ENCODE data around the gene CDH13.

CDH13 gene

GRCh38 chr16:83046664-83047063 is 419.9 kb downstream of the CDH13 start:
- Histone ChIP-seq H3K4me1 (ENCODE audit: control insufficient read depth, low read depth, low read length) (no peaks in the 10 kb centered on the region), H2BK120ac (ENCODE audit: low read depth, low read length) (no peak overlapping the region), H2BK15ac (replicated peaks; ENCODE audit: low read depth) (no peak overlapping the region), H3K4me3 (ENCODE audit: low read length) (no peak overlapping the region), H4K5ac (ENCODE audit: low read length) (no peak overlapping the region), H3K18ac (ENCODE audit: low read length) (no peak overlapping the region), H3K23ac (ENCODE audit: low read length) (no peak overlapping the region), H3K27me3 (ENCODE audit: insufficient read depth, low read length, poor library complexity) (no peaks in the 10 kb centered on the region), H3K79me1 (ENCODE audit: low read length) (no peaks in the 10 kb centered on the region), H3K4ac (ENCODE audit: low read depth, low read length) (no peak overlapping the region), H4K8ac (ENCODE audit: low read depth, low read length) (no peak overlapping the region), H3K9ac (ENCODE audit: low read length) (no peak overlapping the region), H2AK5ac (ENCODE audit: low read length) (no peak overlapping the region), H3K4me2 (ENCODE audit: low read length) (no peak overlapping the region), H3K27ac (ENCODE audit: low read depth, low read length) (no peak overlapping the region), H2BK5ac (ENCODE audit: low read length) (no peak overlapping the region), H3K79me2 (ENCODE audit: control insufficient read depth, insufficient read depth, low read length) (no peaks in the 10 kb centered on the region), H3K56ac (ENCODE audit: low read length) (no peak overlapping the region), H3K36me3 (ENCODE audit: control insufficient read depth, insufficient read depth, low read length) (no peaks in the 10 kb centered on the region)
- DNase-seq = no peak
- no CpG with 5 or more reads among the region's 2 CpGs for WGBS (ENCODE audit: extremely low coverage, insufficient coverage, low lambda C conversion rate)

GRCh38 chr16:83051451-83051850 is 424.7 kb downstream of the CDH13 start:
- WGBS (ENCODE audit: extremely low coverage, insufficient coverage, low lambda C conversion rate) = no CpG with 5 or more reads among the region's 2 CpGs

GRCh38 chr16:83054283-83054682 is 427.5 kb downstream of the CDH13 start:
- H4K8ac ChIP-seq (ENCODE audit: low read depth, low read length) = no peak overlapping the region
- no peak overlapping the region for H2BK15ac ChIP-seq (replicated peaks; ENCODE audit: low read depth)
- no peak overlapping the region for H2AK5ac ChIP-seq (ENCODE audit: low read length)
- no peaks in the 10 kb centered on the region for H3K4me1 ChIP-seq (ENCODE audit: control insufficient read depth, low read depth, low read length)
- no peak overlapping the region for H3K4me2 ChIP-seq (ENCODE audit: low read length)
- no peaks in the 10 kb centered on the region for H3K79me2 ChIP-seq (ENCODE audit: control insufficient read depth, insufficient read depth, low read length)
- no peak for DNase-seq
- no peak overlapping the region for H4K5ac ChIP-seq (ENCODE audit: low read length)
- H3K4me3 ChIP-seq (ENCODE audit: low read length) = no peak overlapping the region
- H3K36me3 ChIP-seq (ENCODE audit: control insufficient read depth, insufficient read depth, low read length) = no peaks in the 10 kb centered on the region
- H3K27me3 ChIP-seq (ENCODE audit: insufficient read depth, low read length, poor library complexity) = no peaks in the 10 kb centered on the region
- no peak overlapping the region for H3K4ac ChIP-seq (ENCODE audit: low read depth, low read length)
- H3K18ac ChIP-seq (ENCODE audit: low read length) = no peak overlapping the region
- no peak overlapping the region for H2BK5ac ChIP-seq (ENCODE audit: low read length)
- H3K9ac ChIP-seq (ENCODE audit: low read length) = no peak overlapping the region
- H3K27ac ChIP-seq (ENCODE audit: low read depth, low read length) = no peak overlapping the region
- H3K79me1 ChIP-seq (ENCODE audit: low read length) = no peaks in the 10 kb centered on the region
- no peak overlapping the region for H3K23ac ChIP-seq (ENCODE audit: low read length)
- WGBS (ENCODE audit: extremely low coverage, insufficient coverage, low lambda C conversion rate) = no CpG with 5 or more reads among the region's 2 CpGs
- no peak overlapping the region for H2BK120ac ChIP-seq (ENCODE audit: low read depth, low read length)
- H3K56ac ChIP-seq (ENCODE audit: low read length) = no peak overlapping the region

More at GRCh38 chr16:83051451-83051850, 424.7 kb downstream of the CDH13 start:
- no peak overlapping the region for H3K9ac ChIP-seq (ENCODE audit: low read length)
- no peaks in the 10 kb centered on the region for H3K79me1 ChIP-seq (ENCODE audit: low read length)
- H3K4me1 ChIP-seq (ENCODE audit: control insufficient read depth, low read depth, low read length) = no peaks in the 10 kb centered on the region
- no peaks in the 10 kb centered on the region for H3K36me3 ChIP-seq (ENCODE audit: control insufficient read depth, insufficient read depth, low read length)
- no peak overlapping the region for H3K18ac ChIP-seq (ENCODE audit: low read length)
- no peak overlapping the region for H4K8ac ChIP-seq (ENCODE audit: low read depth, low read length)
- no peaks in the 10 kb centered on the region for H3K79me2 ChIP-seq (ENCODE audit: control insufficient read depth, insufficient read depth, low read length)
- DNase-seq = no peak
- no peak overlapping the region for H2AK5ac ChIP-seq (ENCODE audit: low read length)
- no peak overlapping the region for H2BK15ac ChIP-seq (replicated peaks; ENCODE audit: low read depth)
- H2BK120ac ChIP-seq (ENCODE audit: low read depth, low read length) = no peak overlapping the region
- no peak overlapping the region for H3K4me3 ChIP-seq (ENCODE audit: low read length)
- no peak overlapping the region for H2BK5ac ChIP-seq (ENCODE audit: low read length)
- H3K56ac ChIP-seq (ENCODE audit: low read length) = no peak overlapping the region
- no peak overlapping the region for H3K4ac ChIP-seq (ENCODE audit: low read depth, low read length)
- H3K4me2 ChIP-seq (ENCODE audit: low read length) = no peak overlapping the region
- H3K27me3 ChIP-seq (ENCODE audit: insufficient read depth, low read length, poor library complexity) = no peaks in the 10 kb centered on the region
- H3K27ac ChIP-seq (ENCODE audit: low read depth, low read length) = no peak overlapping the region
- H3K23ac ChIP-seq (ENCODE audit: low read length) = no peak overlapping the region
- no peak overlapping the region for H4K5ac ChIP-seq (ENCODE audit: low read length)

GRCh38 chr16:83058376-83058775 is 431.6 kb downstream of the CDH13 start:
- Histone ChIP-seq H4K5ac (ENCODE audit: low read length) (no peak overlapping the region), H3K79me1 (ENCODE audit: low read length) (no peaks in the 10 kb centered on the region), H2AK5ac (ENCODE audit: low read length) (no peak overlapping the region), H2BK120ac (ENCODE audit: low read depth, low read length) (no peak overlapping the region), H2BK5ac (ENCODE audit: low read length) (no peak overlapping the region), H4K8ac (ENCODE audit: low read depth, low read length) (no peak overlapping the region), H3K18ac (ENCODE audit: low read length) (no peak overlapping the region), H2BK15ac (replicated peaks; ENCODE audit: low read depth) (no peak overlapping the region), H3K4me2 (ENCODE audit: low read length) (no peak overlapping the region), H3K27ac (ENCODE audit: low read depth, low read length) (no peak overlapping the region), H3K56ac (ENCODE audit: low read length) (no peak overlapping the region), H3K4me1 (ENCODE audit: control insufficient read depth, low read depth, low read length) (no peaks in the 10 kb centered on the region), H3K23ac (ENCODE audit: low read length) (no peak overlapping the region), H3K27me3 (ENCODE audit: insufficient read depth, low read length, poor library complexity) (no peaks in the 10 kb centered on the region), H3K4me3 (ENCODE audit: low read length) (no peak overlapping the region), H3K9ac (ENCODE audit: low read length) (no peak overlapping the region), H3K36me3 (ENCODE audit: control insufficient read depth, insufficient read depth, low read length) (no peaks in the 10 kb centered on the region), H3K4ac (ENCODE audit: low read depth, low read length) (no peak overlapping the region), H3K79me2 (ENCODE audit: control insufficient read depth, insufficient read depth, low read length) (no peaks in the 10 kb centered on the region)
- DNase-seq = no peak
- WGBS (ENCODE audit: extremely low coverage, insufficient coverage, low lambda C conversion rate) = no CpG with 5 or more reads among the region's 3 CpGs

GRCh38 chr16:83059237-83059636 is 432.5 kb downstream of the CDH13 start:
- H3K4me3 ChIP-seq (ENCODE audit: low read length) = no peak overlapping the region
- H3K27me3 ChIP-seq (ENCODE audit: insufficient read depth, low read length, poor library complexity) = no peaks in the 10 kb centered on the region
- no peak overlapping the region for H2BK120ac ChIP-seq (ENCODE audit: low read depth, low read length)
- H3K18ac ChIP-seq (ENCODE audit: low read length) = no peak overlapping the region
- no peak for DNase-seq
- H2AK5ac ChIP-seq (ENCODE audit: low read length) = no peak overlapping the region
- H3K79me1 ChIP-seq (ENCODE audit: low read length) = no peaks in the 10 kb centered on the region
- no peak overlapping the region for H3K9ac ChIP-seq (ENCODE audit: low read length)
- H3K56ac ChIP-seq (ENCODE audit: low read length) = no peak overlapping the region
- H3K36me3 ChIP-seq (ENCODE audit: control insufficient read depth, insufficient read depth, low read length) = no peaks in the 10 kb centered on the region
- no CpG with 5 or more reads among the region's 5 CpGs for WGBS (ENCODE audit: extremely low coverage, insufficient coverage, low lambda C conversion rate)
- no peak overlapping the region for H3K4ac ChIP-seq (ENCODE audit: low read depth, low read length)
- no peak overlapping the region for H3K23ac ChIP-seq (ENCODE audit: low read length)
- H2BK15ac ChIP-seq (replicated peaks; ENCODE audit: low read depth) = no peak overlapping the region
- H3K4me2 ChIP-seq (ENCODE audit: low read length) = no peak overlapping the region
- no peaks in the 10 kb centered on the region for H3K79me2 ChIP-seq (ENCODE audit: control insufficient read depth, insufficient read depth, low read length)
- H2BK5ac ChIP-seq (ENCODE audit: low read length) = no peak overlapping the region
- H4K8ac ChIP-seq (ENCODE audit: low read depth, low read length) = no peak overlapping the region
- no peaks in the 10 kb centered on the region for H3K4me1 ChIP-seq (ENCODE audit: control insufficient read depth, low read depth, low read length)
- no peak overlapping the region for H4K5ac ChIP-seq (ENCODE audit: low read length)
- no peak overlapping the region for H3K27ac ChIP-seq (ENCODE audit: low read depth, low read length)

- no peaks in the 10 kb centered on the region for H3K79me2 ChIP-seq (ENCODE audit: control insufficient read depth, insufficient read depth, low read length)
- WGBS (ENCODE audit: extremely low coverage, insufficient coverage, low lambda C conversion rate) = no CpG with 5 or more reads among the region's 3 CpGs
- DNase-seq = no peak
These were observed 439.2 kb downstream of the CDH13 start for GRCh38 chr16:83066011-83066410.

More at GRCh38 chr16:83066011-83066410, 439.2 kb downstream of the CDH13 start:
- Histone ChIP-seq H2BK15ac (replicated peaks; ENCODE audit: low read depth) (no peak overlapping the region), H3K4me1 (ENCODE audit: control insufficient read depth, low read depth, low read length) (no peaks in the 10 kb centered on the region), H2BK120ac (ENCODE audit: low read depth, low read length) (no peak overlapping the region), H3K4me2 (ENCODE audit: low read length) (no peak overlapping the region), H3K4me3 (ENCODE audit: low read length) (no peak overlapping the region), H3K27me3 (ENCODE audit: insufficient read depth, low read length, poor library complexity) (no peaks in the 10 kb centered on the region), H3K27ac (ENCODE audit: low read depth, low read length) (no peak overlapping the region), H3K18ac (ENCODE audit: low read length) (no peak overlapping the region), H3K36me3 (ENCODE audit: control insufficient read depth, insufficient read depth, low read length) (no peaks in the 10 kb centered on the region), H3K56ac (ENCODE audit: low read length) (no peak overlapping the region), H2AK5ac (ENCODE audit: low read length) (no peak overlapping the region), H3K4ac (ENCODE audit: low read depth, low read length) (no peak overlapping the region), H4K5ac (ENCODE audit: low read length) (no peak overlapping the region), H3K9ac (ENCODE audit: low read length) (no peak overlapping the region), H3K23ac (ENCODE audit: low read length) (no peak overlapping the region), H2BK5ac (ENCODE audit: low read length) (no peak overlapping the region), H3K79me1 (ENCODE audit: low read length) (no peaks in the 10 kb centered on the region), H4K8ac (ENCODE audit: low read depth, low read length) (no peak overlapping the region)

All from mesendoderm (in vitro differentiated cells).